RWPE2 (cell line): ENCODE results near the gene TRIO.

ENCODE experiments used
- ATAC-seq: fragments of 200-7000 bp; cut with Tn5 transposase; 3 replicates; pipeline ENCODE4 v1.9.1; 2021; ENCODE audit warnings: low read depth
- DNase-seq: peaks from one replicate; pipeline ENCODE4 v3.0.0-alpha.2; 2020; ENCODE audit warnings: low spot score
- H3K27ac ChIP-seq: fragments of 450-650 bp; 2 replicates; pipeline ENCODE4 v1.5.1; 2017; ENCODE audit warnings: mild to moderate bottlenecking; ENCODE audit not compliant: poor library complexity, severe bottlenecking
- H3K27me3 ChIP-seq: fragments of 250-450 bp; sonication (Bioruptor Pico); 2 replicates; pipeline ENCODE4 v1.5.1; 2021; ENCODE audit warnings: mild to moderate bottlenecking, moderate library complexity; ENCODE audit not compliant: insufficient read depth, poor library complexity, severe bottlenecking
- H3K36me3 ChIP-seq: fragments of 250-450 bp; sonication (Bioruptor Pico); 2 replicates; pipeline ENCODE4 v1.5.1; 2020; ENCODE audit warnings: low read depth, mild to moderate bottlenecking, moderate library complexity
- H3K4me1 ChIP-seq: fragments of 250-450 bp; sonication (Bioruptor Pico); 2 replicates; pipeline ENCODE4 v1.5.1; 2021; ENCODE audit warnings: mild to moderate bottlenecking, moderate library complexity; ENCODE audit not compliant: insufficient read depth, poor library complexity, severe bottlenecking
- H3K4me3 ChIP-seq: fragments of 250-450 bp; sonication (Bioruptor Pico); 2 replicates; pipeline ENCODE4 v1.5.1; 2021; ENCODE audit warnings: mild to moderate bottlenecking, moderate library complexity; ENCODE audit not compliant: severe bottlenecking
- H3K9me3 ChIP-seq: fragments of 250-450 bp; sonication (Bioruptor Pico); 2 replicates; pipeline ENCODE4 v1.5.1; 2021; ENCODE audit warnings: mild to moderate bottlenecking, moderate library complexity; ENCODE audit not compliant: severe bottlenecking
- CTCF ChIP-seq: fragments of 450-650 bp; IDR thresholded peaks from one replicate; pipeline ENCODE4 v1.5.1; 2017; ENCODE audit warnings: mild to moderate bottlenecking, moderate library complexity; ENCODE audit not compliant: poor library complexity, severe bottlenecking

TRIO gene

DNA sequence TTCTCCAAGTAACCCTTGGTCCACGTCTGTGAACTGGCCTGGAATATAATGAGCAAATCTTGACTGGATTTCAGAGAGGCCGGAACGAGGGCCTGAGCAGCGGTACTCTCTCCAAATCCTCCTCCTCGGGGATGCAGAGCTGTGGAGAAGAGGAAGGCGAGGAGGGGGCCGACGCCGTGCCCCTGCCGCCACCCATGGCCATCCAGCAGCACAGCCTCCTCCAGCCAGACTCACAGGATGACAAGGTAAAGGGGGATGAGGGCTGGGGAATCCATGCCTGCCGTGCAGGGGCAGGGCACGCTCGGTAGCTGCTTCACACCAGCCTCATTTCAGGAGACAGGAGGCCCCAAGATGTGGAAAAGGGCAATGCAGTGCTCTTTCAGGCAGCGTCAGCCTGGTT lies 319.5 kb downstream of the TRIO start:
- DNase-seq, result no peak
- TF ChIP-seq CTCF, result no peak
- H3K27ac ChIP-seq, result peak overlapping the region; percentile 38
- no peaks in the 10 kb centered on the region for H3K9me3 ChIP-seq
- H3K36me3 ChIP-seq, result peaks cover 82% of the 10 kb centered on the region
- no peak overlapping the region for H3K4me3 ChIP-seq
- ATAC-seq, result no peak
- no peaks in the 10 kb centered on the region for H3K27me3 ChIP-seq
- H3K4me1 ChIP-seq, result peaks cover 6% of the 10 kb centered on the region

DNA sequence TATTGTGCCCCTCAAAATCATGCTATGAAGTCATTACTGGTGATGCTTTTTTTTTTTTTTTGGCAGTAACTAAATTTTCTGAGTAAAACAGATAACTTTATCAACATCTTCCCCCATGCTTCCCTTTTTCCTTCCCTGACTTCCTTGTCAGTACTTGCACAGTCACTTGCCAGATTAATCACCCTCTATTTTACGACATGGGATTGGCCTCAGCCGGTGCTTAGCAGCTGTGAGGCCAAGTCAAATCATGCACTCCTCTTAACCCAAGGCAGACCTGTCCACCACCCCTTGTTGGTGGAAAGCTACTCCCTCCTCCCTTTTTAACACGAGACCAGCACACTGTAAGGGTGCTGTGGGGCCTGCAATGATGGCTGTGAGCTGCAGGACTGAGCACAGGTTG lies 320.5 kb downstream of the TRIO start:
- peak; percentile 89 for ATAC-seq
- DNase-seq, result no peak
- TF ChIP-seq CTCF, result no peak
- peak overlapping the region; percentile 38 for H3K27ac ChIP-seq
- H3K4me3 ChIP-seq, result no peak overlapping the region
- H3K27me3 ChIP-seq, result no peaks in the 10 kb centered on the region
- H3K36me3 ChIP-seq, result peaks cover 91% of the 10 kb centered on the region
- no peaks in the 10 kb centered on the region for H3K9me3 ChIP-seq
- H3K4me1 ChIP-seq, result peaks cover 6% of the 10 kb centered on the region

DNA sequence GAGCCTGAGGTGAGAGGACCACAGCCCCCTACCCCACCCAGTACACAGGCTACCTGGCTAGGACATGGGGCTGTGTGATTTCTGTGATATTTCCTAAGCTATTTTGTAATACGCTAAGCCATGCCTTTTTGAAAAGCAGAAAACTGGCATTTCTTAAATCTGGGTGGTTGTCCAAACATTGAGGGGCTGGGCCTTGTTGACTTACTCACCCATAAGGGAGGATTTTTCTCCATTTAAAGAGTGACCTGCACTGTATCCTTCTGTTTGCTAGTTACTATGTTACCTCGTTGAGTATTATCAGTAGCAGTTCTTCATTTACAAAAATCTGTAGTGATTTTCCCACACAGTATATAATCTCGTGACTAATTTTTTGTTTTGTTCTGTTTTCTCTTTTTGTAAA lies 321.0 kb downstream of the TRIO start:
- Histone ChIP-seq H3K27me3 (no peaks in the 10 kb centered on the region), H3K9me3 (no peaks in the 10 kb centered on the region), H3K27ac (peak overlapping the region; percentile 38), H3K36me3 (peaks cover 91% of the 10 kb centered on the region), H3K4me3 (no peak overlapping the region), H3K4me1 (peaks cover 6% of the 10 kb centered on the region)
- TF ChIP-seq CTCF, result no peak
- DNase-seq (no peak), ATAC-seq (no peak)

DNA sequence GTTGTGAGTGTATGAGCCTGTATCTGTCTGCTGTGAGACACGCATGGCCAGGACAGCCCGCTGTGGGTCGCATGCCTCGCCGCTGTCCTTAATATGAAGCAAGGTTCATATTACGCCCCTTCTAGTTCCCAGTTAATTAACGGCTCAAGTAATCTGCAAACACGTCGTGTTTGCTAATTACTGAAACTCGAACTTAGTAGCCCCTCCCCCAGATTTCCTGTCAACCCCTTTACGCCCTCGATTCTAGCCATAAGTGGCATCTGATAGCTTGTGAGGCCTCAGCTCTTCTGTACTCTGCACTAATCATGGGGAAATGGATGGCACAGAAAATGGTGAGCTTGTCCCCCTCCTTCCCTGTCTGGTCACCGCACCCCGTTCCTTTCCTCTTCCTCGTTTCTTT lies 321.5 kb downstream of the TRIO start:
- Histone ChIP-seq H3K4me1 (peaks cover 6% of the 10 kb centered on the region), H3K9me3 (no peaks in the 10 kb centered on the region), H3K4me3 (no peak overlapping the region), H3K27ac (no peak overlapping the region), H3K27me3 (no peaks in the 10 kb centered on the region), H3K36me3 (peaks cover 91% of the 10 kb centered on the region)
- DNase-seq (no peak), ATAC-seq (no peak)
- no peak for TF ChIP-seq CTCF

DNA sequence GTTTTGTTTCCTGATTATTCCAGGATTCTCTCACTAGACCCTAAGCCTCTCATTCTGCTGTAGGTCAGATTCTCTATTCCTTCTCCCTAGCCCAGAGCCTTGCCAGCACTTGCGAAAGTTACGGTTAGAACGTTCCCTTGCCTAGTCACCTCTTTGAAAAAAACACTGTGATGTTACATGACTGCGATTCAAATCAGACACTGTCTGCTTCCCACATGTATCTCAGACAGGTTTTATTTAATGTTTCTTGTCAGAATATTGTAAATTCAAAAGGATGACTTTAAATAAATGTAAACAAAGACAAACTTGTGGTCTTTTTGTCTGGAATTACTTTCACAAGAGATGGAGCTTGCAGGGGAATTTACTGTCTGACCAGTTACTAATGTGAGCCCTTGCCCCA lies 322.0 kb downstream of the TRIO start:
- H3K27me3 ChIP-seq, result no peaks in the 10 kb centered on the region
- no peak overlapping the region for H3K27ac ChIP-seq
- peaks cover 6% of the 10 kb centered on the region for H3K4me1 ChIP-seq
- H3K9me3 ChIP-seq, result no peaks in the 10 kb centered on the region
- no peak overlapping the region for H3K4me3 ChIP-seq
- no peak for TF ChIP-seq CTCF
- no peak for ATAC-seq
- DNase-seq, result no peak
- peaks cover 92% of the 10 kb centered on the region for H3K36me3 ChIP-seq
